Tibial artery (tissue), 4 donors: Measurements from ENCODE around the gene KIAA0930.
A peak's percentile ranks its signal among the peaks of the same experiment; 100 is the strongest.

Source experiments
- DNase-seq, 2 donors: peaks; one replicate each; pipeline ENCODE4 v3.0.0-alpha.2; 2019
- H3K27ac ChIP-seq, 2 donors: fragments of 200-600 bp; sonication (generic) in 1 of 2; 1 replicate in 1 of 2; 2 replicates in 1 of 2; pipeline ENCODE4 v1.5.1; 2018 to 2019; ENCODE audit warnings: mild to moderate bottlenecking in 1 of 2
- H3K27me3 ChIP-seq, 2 donors: fragments of 200-600 bp; sonication (generic) in 1 of 2; one replicate each; pipeline versions ENCODE4 v1.5.1 to v1.6.0; 2016 to 2019
- H3K36me3 ChIP-seq, 3 donors: fragments of 200-600 bp; sonication (generic) in 2 of 3; one replicate each; pipeline ENCODE4 v1.5.1; 2016 to 2019; ENCODE audit warnings: mild to moderate bottlenecking in 2 of 3
- H3K4me1 ChIP-seq, 4 donors: fragments of 200-600 bp; sonication (generic) in 2 of 4; 1 replicate in 3 of 4; 2 replicates in 1 of 4; pipeline ENCODE4 v1.5.1; 2016 to 2019
- H3K4me3 ChIP-seq, 2 donors: fragments of 200-600 bp; sonication (generic) in 1 of 2; 1 replicate in 1 of 2; 2 replicates in 1 of 2; pipeline ENCODE4 v1.5.1; 2018 to 2019; ENCODE audit warnings: mild to moderate bottlenecking in 2 of 2
- H3K9me3 ChIP-seq, 3 donors: fragments of 200-600 bp; sonication (generic) in 1 of 3; one replicate each; pipeline ENCODE4 v1.5.1; 2016 to 2019
- CTCF ChIP-seq, 2 experiments: fragments of 200-600 bp in 1 of 2; fragments of 450-650 bp in 1 of 2; IDR thresholded peaks; one replicate each; pipeline ENCODE4 v1.5.1; 2017 to 2019; ENCODE audit warnings: antibody characterized with exemption in 2 of 2, mild to moderate bottlenecking in 1 of 2, moderate library complexity in 1 of 2
- intact Hi-C: fragments of 100-400 bp; cut with DNase I; formaldehyde crosslinking; loops from one replicate; pipeline ENCODE4 v1.15.0; 2023; ENCODE audit warnings: low total_unique reads

The KIAA0930 gene

GRCh38 chr22:45208993-45209838 lies 31.5 kb downstream of the KIAA0930 start:
- Histone ChIP-seq H3K4me3 (no peak overlapping the region), H3K27ac (peak overlapping the region in 1 of 2 donors; percentile 5)
- intact Hi-C loops, result no loop called here

DNA sequence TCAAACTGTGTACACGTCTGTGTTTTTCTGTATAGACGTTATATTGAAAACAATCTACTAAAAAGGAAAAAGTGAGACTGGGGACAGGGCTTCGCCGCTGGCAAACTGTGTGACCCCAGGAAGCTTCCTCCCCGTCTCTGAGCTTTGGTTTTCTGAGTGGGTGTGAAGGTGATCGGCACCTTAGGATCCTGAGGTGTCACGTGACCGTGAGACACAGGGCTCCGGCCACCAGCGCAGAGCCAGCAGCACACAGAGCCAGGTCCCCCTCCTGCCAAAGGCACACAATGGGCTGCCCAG lies 32.0 kb downstream of the KIAA0930 start:
- no peak overlapping the region for H3K4me3 ChIP-seq
- no peak for TF ChIP-seq CTCF (IDR thresholded peaks at IDR 0.05)
- intact Hi-C loops, result no loop called here
- H3K27me3 ChIP-seq, result no peaks in the 10 kb centered on the region
- H3K4me1 ChIP-seq, result peaks cover 10 to 41% (median 37%) of the 10 kb centered on the region in 4 donors
- H3K27ac ChIP-seq, result peak overlapping the region in 1 of 2 donors; percentile 5
- peaks cover 4 to 38% (median 21%) of the 10 kb centered on the region in 3 donors for H3K36me3 ChIP-seq
- H3K9me3 ChIP-seq, result no peaks in the 10 kb centered on the region
- DNase-seq, result no peak

More at GRCh38 chr22:45208993-45209838, 31.5 kb downstream of the KIAA0930 start:
- DNase-seq, result peak; percentile 61 to 76
- Histone ChIP-seq H3K4me1 (peaks cover 10 to 41% (median 37%) of the 10 kb centered on the region in 4 donors), H3K9me3 (no peaks in the 10 kb centered on the region), H3K36me3 (peaks cover 4 to 32% (median 15%) of the 10 kb centered on the region in 3 donors), H3K27me3 (no peaks in the 10 kb centered on the region)
- peak; percentile 36 to 45 for TF ChIP-seq CTCF (IDR thresholded peaks at IDR 0.05)

DNA sequence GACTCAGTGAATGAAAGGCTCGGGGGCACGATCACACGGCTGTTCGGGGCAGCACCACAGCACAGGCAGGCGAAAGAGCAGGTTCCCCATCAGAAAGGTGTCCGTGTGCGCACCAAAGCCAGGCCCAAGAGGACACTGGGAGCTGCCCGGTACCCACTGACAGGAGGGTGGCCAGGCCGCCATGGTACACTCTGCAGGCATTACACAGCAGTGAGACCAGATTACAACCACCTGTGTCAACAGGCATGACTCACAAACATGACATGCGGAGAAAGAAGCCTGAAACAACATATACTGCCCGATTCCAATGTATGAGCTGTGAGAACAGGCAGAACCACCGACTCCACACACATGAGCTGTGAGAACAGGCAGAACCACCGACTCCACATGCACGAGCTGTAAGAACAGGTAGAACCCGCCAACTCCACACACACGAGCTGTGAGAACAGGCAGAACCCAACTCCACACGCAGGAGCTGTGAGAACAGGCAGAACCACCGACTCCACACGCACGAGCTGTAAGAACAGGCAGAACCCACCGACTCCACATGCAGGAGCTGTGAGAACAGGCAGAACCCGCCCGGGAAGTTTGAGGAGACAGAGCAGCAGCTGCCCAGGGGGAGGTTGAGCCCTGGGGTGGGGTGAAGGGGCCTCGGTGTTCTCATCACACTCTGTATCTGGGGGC lies 32.6 kb downstream of the KIAA0930 start:
- intact Hi-C loops, result no loop called here
- Histone ChIP-seq H3K36me3 (peaks cover 4 to 43% (median 26%) of the 10 kb centered on the region in 3 donors), H3K4me3 (no peak overlapping the region), H3K4me1 (peaks cover 10 to 38% (median 32%) of the 10 kb centered on the region in 4 donors), H3K27ac (peak overlapping the region in 1 of 2 donors; percentile 5), H3K27me3 (no peaks in the 10 kb centered on the region), H3K9me3 (no peaks in the 10 kb centered on the region)
- no peak for TF ChIP-seq CTCF (IDR thresholded peaks at IDR 0.05)
- peak in 1 of 2 donors; percentile 48 for DNase-seq

- TF ChIP-seq CTCF (IDR thresholded peaks at IDR 0.05), result no peak
- DNase-seq, result peak in 1 of 2 donors; percentile 60
- Histone ChIP-seq H3K27me3 (no peaks in the 10 kb centered on the region), H3K36me3 (peaks cover 4 to 49% (median 32%) of the 10 kb centered on the region in 3 donors), H3K4me1 (peaks cover 10 to 35% (median 30%) of the 10 kb centered on the region in 4 donors), H3K4me3 (no peak overlapping the region), H3K9me3 (no peaks in the 10 kb centered on the region), H3K27ac (no peak overlapping the region)
- intact Hi-C loops, result no loop called here
These were observed 33.2 kb downstream of the KIAA0930 start for GRCh38 chr22:45207533-45207932.

GRCh38 chr22:45206233-45206632 lies 34.5 kb downstream of the KIAA0930 start:
- TF ChIP-seq CTCF (IDR thresholded peaks at IDR 0.05), result no peak
- H3K4me3 ChIP-seq, result no peak overlapping the region
- intact Hi-C loops, result no loop called here
- no peaks in the 10 kb centered on the region for H3K27me3 ChIP-seq
- H3K4me1 ChIP-seq, result peaks cover 0 to 34% (median 26%) of the 10 kb centered on the region in 4 donors
- H3K9me3 ChIP-seq, result no peaks in the 10 kb centered on the region
- no peak overlapping the region for H3K27ac ChIP-seq
- no peak for DNase-seq
- H3K36me3 ChIP-seq, result peaks cover 4 to 62% (median 36%) of the 10 kb centered on the region in 3 donors
